ENCODE data around the gene ZDHHC11B.
"Not testable (repeated sequence)": the region's sequence is repeated elsewhere in the genome, so short reads cannot be mapped to it uniquely, and the experiment has no call there.

GRCh38 chr5:794948-795347, 10.4 kb upstream of the ZDHHC11B start:
- not testable (repeated sequence) for TF ChIP-seq EZH2 (IDR thresholded peaks at IDR 0.05; ENCODE audit: borderline replicate concordance, insufficient read depth, low read depth, low read length, poor library complexity, severe bottlenecking); CTCF (IDR thresholded peaks at IDR 0.05)
